Neural progenitor cell (in vitro differentiated cells): ENCODE results near the gene THEM4. TPM values are rescaled to one million over a fixed set of nuclear protein-coding genes. Genes with fewer than 3 reads are reported as not detected.
A peak's percentile ranks its signal among the peaks of the same experiment; 100 is the strongest.

Experiments used
- DNase-seq: peaks from one replicate; pipeline ENCODE4 v3.0.0-alpha.2; 2016; ENCODE audit warnings: low spot score
- H2AFZ ChIP-seq: fragments of 200-600 bp; sonication (generic); replicated peaks from 2 replicates; pipeline ENCODE4 v1.6.1; 2016; ENCODE audit warnings: antibody characterized with exemption
- H3F3A ChIP-seq: fragments of 200-600 bp; sonication (generic); 2 replicates; pipeline ENCODE4 v1.6.1; 2016; ENCODE audit warnings: antibody characterized with exemption, low read depth
- H3K27ac ChIP-seq: fragments of 200-600 bp; sonication (generic); 2 replicates; pipeline ENCODE4 v1.5.1; 2016; ENCODE audit warnings: mild to moderate bottlenecking
- H3K27me3 ChIP-seq: fragments of 200-600 bp; sonication (generic); 2 replicates; pipeline ENCODE4 v1.6.1; 2016; ENCODE audit warnings: mild to moderate bottlenecking, moderate library complexity
- H3K36me3 ChIP-seq: fragments of 200-600 bp; sonication (generic); 2 replicates; pipeline ENCODE4 v1.5.1; 2016
- H3K4me1 ChIP-seq: fragments of 200-600 bp; sonication (generic); 2 replicates; pipeline ENCODE4 v1.6.1; 2016; ENCODE audit warnings: mixed run types
- H3K4me2 ChIP-seq: fragments of 200-600 bp; sonication (generic); 2 replicates; pipeline ENCODE4 v1.6.1; 2016
- H3K4me3 ChIP-seq: fragments of 200-600 bp; sonication (generic); 2 replicates; pipeline ENCODE4 v1.5.1; 2016
- H3K79me2 ChIP-seq: fragments of 200-600 bp; sonication (generic); 2 replicates; pipeline ENCODE4 v1.6.1; 2016; ENCODE audit warnings: low read depth
- H3K9ac ChIP-seq: fragments of 200-600 bp; sonication (generic); 2 replicates; pipeline ENCODE4 v1.6.1; 2016
- H3K9me3 ChIP-seq: fragments of 200-600 bp; sonication (generic); 2 replicates; pipeline ENCODE4 v1.5.1; 2016; ENCODE audit warnings: low read depth
- H4K20me1 ChIP-seq: fragments of 200-600 bp; sonication (generic); 2 replicates; pipeline ENCODE4 v1.6.1; 2016; ENCODE audit warnings: low read depth
- H3K27ac Mint-ChIP-seq: 3 replicates; pipeline ENCODE4 v1.8.0; 2021; ENCODE audit warnings: mixed read lengths
- H3K27me3 Mint-ChIP-seq: 2 replicates; pipeline ENCODE4 v1.8.0; 2022; ENCODE audit warnings: low read depth, mild to moderate bottlenecking, inconsistent platforms, moderate library complexity, mixed read lengths; ENCODE audit not compliant: insufficient read depth
- H3K36me3 Mint-ChIP-seq: 3 replicates; pipeline ENCODE4 v1.8.0; 2021; ENCODE audit warnings: mixed read lengths
- H3K4me1 Mint-ChIP-seq: 3 replicates; pipeline ENCODE4 v1.8.0; 2021; ENCODE audit warnings: mixed read lengths
- H3K4me3 Mint-ChIP-seq: 3 replicates; pipeline ENCODE4 v1.8.0; 2021; ENCODE audit warnings: mild to moderate bottlenecking, moderate library complexity, mixed read lengths
- H3K9me3 Mint-ChIP-seq: 3 replicates; pipeline ENCODE4 v1.8.0; 2020; ENCODE audit warnings: mixed read lengths
- EZH2 ChIP-seq: fragments of 200-600 bp; sonication (generic); IDR thresholded peaks from 2 replicates; pipeline ENCODE4 v1.6.1; 2017; ENCODE audit warnings: antibody characterized with exemption, mild to moderate bottlenecking, moderate library complexity
- EZH2phosphoT487 ChIP-seq: fragments of 200-600 bp; sonication (generic); IDR thresholded peaks from 2 replicates; pipeline ENCODE4 v1.6.1; 2017; ENCODE audit warnings: antibody characterized with exemption
- total RNA-seq: library from RNA; depleted of rRNA; stranded (reverse); fragments of >200 nt; gene quantifications from 2 replicates; pipeline ENCODE4 v1.2.3, GENCODE V29; 2015; ENCODE audit warnings: low replicate concordance
- TF ChIP-seq, protein P1 (sequence below): fragments of 200-600 bp; sonication (generic); IDR thresholded peaks from 2 replicates; pipeline ENCODE4 v1.5.1; 2017; ENCODE audit warnings: antibody characterized with exemption, mild to moderate bottlenecking

Gene THEM4
- total RNA-seq, 1 donor from 2014 or later = 14.1 TPM

GRCh38 chr1:151833172-151833900 lies 76.0 kb downstream of the THEM4 start:
- TF ChIP-seq, protein P1, sequence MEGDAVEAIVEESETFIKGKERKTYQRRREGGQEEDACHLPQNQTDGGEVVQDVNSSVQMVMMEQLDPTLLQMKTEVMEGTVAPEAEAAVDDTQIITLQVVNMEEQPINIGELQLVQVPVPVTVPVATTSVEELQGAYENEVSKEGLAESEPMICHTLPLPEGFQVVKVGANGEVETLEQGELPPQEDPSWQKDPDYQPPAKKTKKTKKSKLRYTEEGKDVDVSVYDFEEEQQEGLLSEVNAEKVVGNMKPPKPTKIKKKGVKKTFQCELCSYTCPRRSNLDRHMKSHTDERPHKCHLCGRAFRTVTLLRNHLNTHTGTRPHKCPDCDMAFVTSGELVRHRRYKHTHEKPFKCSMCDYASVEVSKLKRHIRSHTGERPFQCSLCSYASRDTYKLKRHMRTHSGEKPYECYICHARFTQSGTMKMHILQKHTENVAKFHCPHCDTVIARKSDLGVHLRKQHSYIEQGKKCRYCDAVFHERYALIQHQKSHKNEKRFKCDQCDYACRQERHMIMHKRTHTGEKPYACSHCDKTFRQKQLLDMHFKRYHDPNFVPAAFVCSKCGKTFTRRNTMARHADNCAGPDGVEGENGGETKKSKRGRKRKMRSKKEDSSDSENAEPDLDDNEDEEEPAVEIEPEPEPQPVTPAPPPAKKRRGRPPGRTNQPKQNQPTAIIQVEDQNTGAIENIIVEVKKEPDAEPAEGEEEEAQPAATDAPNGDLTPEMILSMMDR = no peak
- TF ChIP-seq EZH2phosphoT487 = no peak
- TF ChIP-seq EZH2 = no peak
- no peak overlapping the region for H3K9ac ChIP-seq
- H3K4me2 ChIP-seq = no peak overlapping the region
- Mint-ChIP-seq H3K4me3 (no peak overlapping the region), H3K27me3 (peaks cover 33% of the 10 kb centered on the region), H3K36me3 (no peaks in the 10 kb centered on the region), H3K4me1 (peaks cover 30% of the 10 kb centered on the region), H3K9me3 (peaks cover 6% of the 10 kb centered on the region), H3K27ac (no peak overlapping the region)
- H3K27me3 ChIP-seq = peaks cover 25% of the 10 kb centered on the region
- H4K20me1 ChIP-seq = no peaks in the 10 kb centered on the region
- no peaks in the 10 kb centered on the region for H3K79me2 ChIP-seq
- no peaks in the 10 kb centered on the region for H3K9me3 ChIP-seq
- H3K4me1 ChIP-seq = peaks cover 11% of the 10 kb centered on the region
- no peak for DNase-seq
- H3F3A ChIP-seq = peaks cover 15% of the 10 kb centered on the region
- H3K4me3 ChIP-seq = no peak overlapping the region
- no peak overlapping the region for H3K27ac ChIP-seq
- no peaks in the 10 kb centered on the region for H3K36me3 ChIP-seq
- H2AFZ ChIP-seq = no peak overlapping the region

DNA sequence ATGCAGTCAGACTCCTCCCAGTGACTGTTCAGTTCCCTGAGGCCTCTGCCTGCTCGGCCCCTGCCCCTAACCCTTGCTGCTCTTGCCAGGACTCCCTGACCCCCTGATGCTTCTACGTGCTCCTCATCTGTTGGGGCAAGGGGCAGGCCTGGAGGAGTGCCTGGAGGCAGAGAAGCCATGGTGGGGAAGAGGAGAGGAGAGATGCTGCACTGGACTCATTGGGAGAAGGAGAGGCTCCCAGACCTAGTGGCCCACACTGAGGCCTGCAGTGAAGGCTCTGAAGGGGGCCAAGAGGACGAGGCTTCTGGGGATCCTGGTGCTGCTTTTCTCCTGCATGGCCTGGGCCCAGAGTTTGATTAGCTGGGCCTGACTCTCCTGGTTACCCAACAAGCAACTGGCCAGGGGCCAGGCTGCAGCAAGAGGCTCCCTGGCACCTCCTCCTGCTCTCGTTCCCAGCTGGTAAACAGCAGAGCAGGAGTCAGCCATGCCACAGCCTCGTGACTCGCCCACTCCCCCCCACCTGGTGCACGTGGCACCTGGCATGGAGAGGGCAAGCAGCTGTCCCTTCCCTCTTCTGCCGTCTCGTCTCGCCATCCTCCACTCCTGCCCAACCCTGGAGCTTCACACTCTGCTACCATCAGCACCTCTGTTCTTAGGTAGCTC lies 76.9 kb downstream of the THEM4 start:
- H3K27me3 Mint-ChIP-seq = peaks cover 29% of the 10 kb centered on the region
- peaks cover 3% of the 10 kb centered on the region for H3K9me3 Mint-ChIP-seq
- H3K4me3 ChIP-seq = no peak overlapping the region
- H3K27ac Mint-ChIP-seq = peak overlapping the region; percentile 84
- peaks cover 31% of the 10 kb centered on the region for H3K4me1 Mint-ChIP-seq
- H2AFZ ChIP-seq = no peak overlapping the region
- H3K79me2 ChIP-seq = no peaks in the 10 kb centered on the region
- peaks cover 11% of the 10 kb centered on the region for H3F3A ChIP-seq
- H3K9ac ChIP-seq = no peak overlapping the region
- H3K27ac ChIP-seq = no peak overlapping the region
- peaks cover 13% of the 10 kb centered on the region for H3K4me1 ChIP-seq
- no peaks in the 10 kb centered on the region for H3K9me3 ChIP-seq
- no peaks in the 10 kb centered on the region for H4K20me1 ChIP-seq
- H3K36me3 ChIP-seq = no peaks in the 10 kb centered on the region
- no peak for DNase-seq
- H3K4me3 Mint-ChIP-seq = no peak overlapping the region
- TF ChIP-seq, protein P1 = no peak
- no peak for TF ChIP-seq EZH2
- TF ChIP-seq EZH2phosphoT487 = no peak
- no peaks in the 10 kb centered on the region for H3K36me3 Mint-ChIP-seq
- no peak overlapping the region for H3K4me2 ChIP-seq
- H3K27me3 ChIP-seq = peaks cover 16% of the 10 kb centered on the region

DNA sequence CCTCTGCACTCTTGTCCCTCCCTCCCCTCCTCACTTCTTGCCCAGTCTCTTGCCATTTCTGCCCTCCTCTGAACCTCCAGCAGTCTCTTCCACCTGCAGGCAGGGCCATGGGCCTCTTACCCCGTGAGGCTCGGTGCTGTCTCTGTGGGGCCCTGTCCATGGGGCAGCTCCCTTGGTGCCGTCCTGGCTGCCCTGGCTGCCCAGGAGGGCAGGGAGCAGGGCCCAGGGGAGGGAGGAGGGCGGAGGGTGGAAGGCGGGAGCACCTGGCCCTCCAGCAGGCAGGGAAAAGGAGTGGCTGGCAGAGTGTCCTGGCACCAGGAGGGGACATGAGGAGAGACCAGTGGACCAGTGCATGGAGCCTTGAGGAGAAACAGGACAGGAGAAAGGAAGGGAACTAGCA lies 77.7 kb downstream of the THEM4 start, which contains the start of gene RORC:
RORC (minus strand) TSS at position 198 of the 400 bp plus-strand sequence; CDS start at position 160, 38 bp downstream.
- Histone ChIP-seq H3K79me2 (no peaks in the 10 kb centered on the region), H3K9ac (no peak within 1 kb of the TSS), H3F3A (peaks cover 8% of the 10 kb centered on the region), H3K9me3 (no peaks in the 10 kb centered on the region), H3K4me1 (peaks cover 13% of the 10 kb centered on the region), H3K4me3 (no peak within 1 kb of the TSS), H4K20me1 (no peaks in the 10 kb centered on the region), H3K4me2 (no peak within 1 kb of the TSS), H3K36me3 (no peaks in the 10 kb centered on the region), H2AFZ (no peak within 1 kb of the TSS), H3K27me3 (peaks cover 8% of the 10 kb centered on the region), H3K27ac (no peak within 1 kb of the TSS)
- H3K27me3 Mint-ChIP-seq = peaks cover 22% of the 10 kb centered on the region
- H3K27ac Mint-ChIP-seq = no peak within 1 kb of the TSS
- H3K4me1 Mint-ChIP-seq = peaks cover 29% of the 10 kb centered on the region
- H3K4me3 Mint-ChIP-seq = no peak within 1 kb of the TSS
- TF ChIP-seq, protein P1 = no peak
- TF ChIP-seq EZH2 = no peak
- no peak for TF ChIP-seq EZH2phosphoT487
- no peak for DNase-seq
- no peaks in the 10 kb centered on the region for H3K36me3 Mint-ChIP-seq
- H3K9me3 Mint-ChIP-seq = peaks cover 3% of the 10 kb centered on the region
